ENCODE results near the gene SMAD6.

DNA sequence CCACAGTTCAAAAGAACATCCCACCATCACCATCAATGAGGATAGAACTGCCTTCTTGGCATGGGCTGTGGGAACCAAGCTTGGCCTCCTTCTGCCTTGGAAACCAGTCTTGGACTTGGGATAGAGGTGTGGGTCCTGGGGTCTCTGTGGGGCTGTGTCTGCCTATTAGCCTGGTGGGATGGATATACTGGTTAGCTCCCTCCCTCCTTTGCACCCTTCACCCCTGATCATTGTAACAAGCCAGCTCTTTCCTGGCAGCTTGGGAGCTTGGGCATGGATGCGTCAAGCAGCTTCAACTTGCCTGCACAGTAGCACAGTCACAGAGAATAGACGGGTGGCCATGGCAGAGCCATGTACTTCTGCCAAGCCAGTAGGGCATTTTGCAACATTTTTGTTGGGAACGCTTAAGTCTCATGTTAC is 65.2 kb downstream of the SMAD6 start:
- TF ChIP-seq POLR2A (IDR thresholded peaks at IDR 0.05) = no peak
- no peak for TF ChIP-seq EP300 (IDR thresholded peaks at IDR 0.05)
